ENCODE measurements around the gene CAPN7. TPM values are rescaled to one million over a fixed set of nuclear protein-coding genes. Genes with fewer than 3 reads are reported as not detected.

CAPN7 gene
- total RNA-seq, 1 donor from 2014 or later: 57.7 TPM

- peaks cover 13% of the 10 kb centered on the region for H4K20me1 ChIP-seq (ENCODE audit: low read depth)
- H3K4me1 ChIP-seq: peaks cover 11% of the 10 kb centered on the region
- H3K36me3 ChIP-seq: no peaks in the 10 kb centered on the region
These were observed 5.9 kb downstream of the CAPN7 start for GRCh38 chr3:15211937-15212336.

GRCh38 chr3:15214758-15215157 lies 8.7 kb downstream of the CAPN7 start:
- no peak overlapping the region for H3K27ac ChIP-seq
- TF ChIP-seq EZH2phosphoT487 (IDR thresholded peaks at IDR 0.05): no peak
- TF ChIP-seq CTCF (IDR thresholded peaks at IDR 0.05): no peak
- no peak for TF ChIP-seq EZH2 (IDR thresholded peaks at IDR 0.05)
- H3K36me3 Mint-ChIP-seq: peaks cover 26% of the 10 kb centered on the region
- H3K36me3 ChIP-seq: peaks cover 11% of the 10 kb centered on the region
- H3K27me3 ChIP-seq: no peaks in the 10 kb centered on the region
- no peak overlapping the region for H3K4me2 ChIP-seq
- H3F3A ChIP-seq (ENCODE audit: low read depth): no peaks in the 10 kb centered on the region
- no peaks in the 10 kb centered on the region for H3K4me1 ChIP-seq
- H3K79me2 ChIP-seq (ENCODE audit: low read depth): peaks cover 15% of the 10 kb centered on the region
- no peak overlapping the region for H3K27ac Mint-ChIP-seq
- H3K9me3 ChIP-seq (ENCODE audit: low read depth): no peaks in the 10 kb centered on the region
- H3K4me3 ChIP-seq: no peak overlapping the region
- no peaks in the 10 kb centered on the region for H3K4me1 Mint-ChIP-seq
- H2AFZ ChIP-seq (replicated peaks): no peak overlapping the region
- H3K4me3 Mint-ChIP-seq: no peak overlapping the region
- DNase-seq (ENCODE audit: low spot score): no peak
- H3K27me3 Mint-ChIP-seq (ENCODE audit: insufficient read depth, low read depth): peaks cover 2% of the 10 kb centered on the region
- H3K9me3 Mint-ChIP-seq: no peaks in the 10 kb centered on the region
- no peak overlapping the region for H3K9ac ChIP-seq
- no peaks in the 10 kb centered on the region for H4K20me1 ChIP-seq (ENCODE audit: low read depth)

More at GRCh38 chr3:15211937-15212336, 5.9 kb downstream of the CAPN7 start:
- H3K27me3 ChIP-seq: no peaks in the 10 kb centered on the region
- peaks cover 2% of the 10 kb centered on the region for H3K27me3 Mint-ChIP-seq (ENCODE audit: insufficient read depth, low read depth)
- no peak overlapping the region for H3K9ac ChIP-seq
- TF ChIP-seq EZH2 (IDR thresholded peaks at IDR 0.05): no peak
- no peak for TF ChIP-seq CTCF (IDR thresholded peaks at IDR 0.05)
- no peak for TF ChIP-seq EZH2phosphoT487 (IDR thresholded peaks at IDR 0.05)
- H3K4me3 Mint-ChIP-seq: no peak overlapping the region
- H3K27ac ChIP-seq: no peak overlapping the region
- H3K9me3 ChIP-seq (ENCODE audit: low read depth): no peaks in the 10 kb centered on the region
- H2AFZ ChIP-seq (replicated peaks): no peak overlapping the region
- peaks cover 2% of the 10 kb centered on the region for H3F3A ChIP-seq (ENCODE audit: low read depth)
- no peak for DNase-seq (ENCODE audit: low spot score)
- no peak overlapping the region for H3K4me2 ChIP-seq
- no peak overlapping the region for H3K4me3 ChIP-seq
- H3K4me1 Mint-ChIP-seq: peaks cover 9% of the 10 kb centered on the region
- peaks cover 12% of the 10 kb centered on the region for H3K36me3 Mint-ChIP-seq
- H3K79me2 ChIP-seq (ENCODE audit: low read depth): peaks cover 43% of the 10 kb centered on the region
- no peak overlapping the region for H3K27ac Mint-ChIP-seq
- no peaks in the 10 kb centered on the region for H3K9me3 Mint-ChIP-seq

DNA sequence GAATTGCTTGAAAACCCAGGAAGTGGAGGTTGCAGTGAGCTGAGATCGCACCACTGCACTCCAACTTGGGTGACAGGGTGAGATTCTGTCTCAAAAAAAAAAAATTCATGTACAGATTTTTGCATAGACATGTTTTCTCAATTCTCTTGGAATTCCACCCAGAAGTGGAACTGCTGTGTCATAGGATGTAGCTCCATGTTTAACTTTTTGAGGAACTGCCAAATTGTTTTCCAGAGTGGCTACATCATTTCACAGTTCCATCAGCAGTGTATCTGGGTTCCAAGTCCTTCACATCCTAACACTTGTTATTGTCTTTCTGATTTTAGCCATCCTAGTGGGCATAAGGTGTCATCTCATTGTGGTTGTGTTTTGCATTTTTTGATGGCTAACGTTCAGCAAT lies 9.9 kb downstream of the CAPN7 start:
- H3K9me3 ChIP-seq (ENCODE audit: low read depth): no peaks in the 10 kb centered on the region
- Mint-ChIP-seq H3K27ac (no peak overlapping the region), H3K36me3 (peaks cover 30% of the 10 kb centered on the region), H3K9me3 (no peaks in the 10 kb centered on the region), H3K4me1 (no peaks in the 10 kb centered on the region), H3K4me3 (no peak overlapping the region), H3K27me3 (ENCODE audit: insufficient read depth, low read depth) (no peaks in the 10 kb centered on the region)
- no peak overlapping the region for H3K4me3 ChIP-seq
- no peaks in the 10 kb centered on the region for H4K20me1 ChIP-seq (ENCODE audit: low read depth)
- H3K36me3 ChIP-seq: peaks cover 11% of the 10 kb centered on the region
- no peak overlapping the region for H2AFZ ChIP-seq (replicated peaks)
- no peak for TF ChIP-seq EZH2 (IDR thresholded peaks at IDR 0.05)
- TF ChIP-seq EZH2phosphoT487 (IDR thresholded peaks at IDR 0.05): no peak
- no peak for TF ChIP-seq CTCF (IDR thresholded peaks at IDR 0.05)
- H3K9ac ChIP-seq: no peak overlapping the region
- H3K79me2 ChIP-seq (ENCODE audit: low read depth): peaks cover 5% of the 10 kb centered on the region
- no peak for DNase-seq (ENCODE audit: low spot score)
- no peaks in the 10 kb centered on the region for H3K4me1 ChIP-seq
- no peaks in the 10 kb centered on the region for H3K27me3 ChIP-seq
- no peak overlapping the region for H3K27ac ChIP-seq
- H3K4me2 ChIP-seq: no peak overlapping the region
- peaks cover 3% of the 10 kb centered on the region for H3F3A ChIP-seq (ENCODE audit: low read depth)
